Renal pelvis (tissue), 4 donors: ENCODE results near the gene XAB2. TPM values are rescaled to one million over a fixed set of nuclear protein-coding genes. Genes with fewer than 3 reads are reported as not detected.
"Not testable (repeated sequence)": the region's sequence is repeated elsewhere in the genome, so short reads cannot be mapped to it uniquely, and the experiment has no call there.

Experiments
- DNase-seq: peaks from one replicate; pipeline ENCODE4 v3.0.0-alpha.2; 2013
- polyA plus RNA-seq, 3 donors: library from polyadenylated mRNA; unstranded; fragments of 120-200 nt; gene quantifications; one replicate each; pipeline ENCODE4 v1.2.1, GENCODE V29; 2013; ENCODE audit not compliant: insufficient read length in 3 of 3

Gene XAB2
- polyA plus RNA-seq, 3 donors, result 37.5 to 47.5 (median 44.2) TPM

GRCh38 chr19:7655581-7655980, 26.2 kb upstream of the XAB2 start:
- no peak for DNase-seq

GRCh38 chr19:7654401-7654800, 25.1 kb upstream of the XAB2 start:
- no peak for DNase-seq

- peak; percentile 81 for DNase-seq
Observed at GRCh38 chr19:7652061-7652641, 22.8 kb upstream of the XAB2 start.

- no peak for DNase-seq
Observed at GRCh38 chr19:7650148-7650547, 20.8 kb upstream of the XAB2 start.

GRCh38 chr19:7648265-7649014, 19.1 kb upstream of the XAB2 start:
- DNase-seq, result no peak

GRCh38 chr19:7647156-7647555, 17.8 kb upstream of the XAB2 start:
- no peak for DNase-seq

- no peak for DNase-seq
Observed at GRCh38 chr19:7646426-7646700, 17.0 kb upstream of the XAB2 start.

- DNase-seq, result no peak
Observed at GRCh38 chr19:7645656-7646425, 16.5 kb upstream of the XAB2 start.

GRCh38 chr19:7645163-7645562, 15.8 kb upstream of the XAB2 start:
- no peak for DNase-seq

- DNase-seq, result no peak
Observed at GRCh38 chr19:7644550-7644877, 15.2 kb upstream of the XAB2 start.

GRCh38 chr19:7643629-7644549, 14.5 kb upstream of the XAB2 start:
- DNase-seq, result not testable (repeated sequence)

- no peak for DNase-seq
Observed at GRCh38 chr19:7643031-7643415, 13.7 kb upstream of the XAB2 start.

GRCh38 chr19:7642295-7643030, 13.1 kb upstream of the XAB2 start:
- no peak for DNase-seq

GRCh38 chr19:7641290-7642276, 12.2 kb upstream of the XAB2 start:
- no peak for DNase-seq

- DNase-seq, result no peak
Observed at GRCh38 chr19:7640803-7641202, 11.5 kb upstream of the XAB2 start.

GRCh38 chr19:7639863-7640348, 10.6 kb upstream of the XAB2 start:
- DNase-seq, result no peak

GRCh38 chr19:7638802-7639465, 9.6 kb upstream of the XAB2 start:
- DNase-seq, result no peak

GRCh38 chr19:7637374-7638256, 8.3 kb upstream of the XAB2 start:
- DNase-seq, result no peak
